Fibroblast of gingiva (primary cell): Measurements from ENCODE around the gene ATP10A.
"Not testable (repeated sequence)": the region's sequence is repeated elsewhere in the genome, so short reads cannot be mapped to it uniquely, and the experiment has no call there.

Experiments used
- DNase-seq: peaks from one replicate; pipeline ENCODE4 v3.0.0-alpha.2; 2011; ENCODE audit warnings: low read depth

The ATP10A gene

GRCh38 chr15:25770618-25771337 is 92.3 kb downstream of the ATP10A start:
- DNase-seq, result no peak

- no peak for DNase-seq
Measured at GRCh38 chr15:25770031-25770430, 93.1 kb downstream of the ATP10A start.

- no peak for DNase-seq
Measured at GRCh38 chr15:25768271-25768670, 94.9 kb downstream of the ATP10A start.

- no peak for DNase-seq
Measured at GRCh38 chr15:25767356-25768151, 95.6 kb downstream of the ATP10A start.

- no peak for DNase-seq
Measured at GRCh38 chr15:25766417-25766816, 96.7 kb downstream of the ATP10A start.

- DNase-seq, result no peak
Measured at GRCh38 chr15:25764980-25765735, 98.0 kb downstream of the ATP10A start.

- DNase-seq, result no peak
Measured at GRCh38 chr15:25763954-25764353, 99.2 kb downstream of the ATP10A start.

- no peak for DNase-seq
Measured at GRCh38 chr15:25763331-25763751, 99.8 kb downstream of the ATP10A start.

GRCh38 chr15:25761971-25762662 is 101.0 kb downstream of the ATP10A start:
- no peak for DNase-seq

- DNase-seq, result no peak
Measured at GRCh38 chr15:25759421-25759820, 103.7 kb downstream of the ATP10A start.

- DNase-seq, result not testable (repeated sequence)
Measured at GRCh38 chr15:25758612-25759011, 104.5 kb downstream of the ATP10A start.

- no peak for DNase-seq
Measured at GRCh38 chr15:25743548-25744275, 119.4 kb downstream of the ATP10A start.

GRCh38 chr15:25742776-25743547 is 120.2 kb downstream of the ATP10A start:
- peak; percentile 33 for DNase-seq

- no peak for DNase-seq
Measured at GRCh38 chr15:25742041-25742730, 120.9 kb downstream of the ATP10A start.

- no peak for DNase-seq
Measured at GRCh38 chr15:25741256-25741580, 121.9 kb downstream of the ATP10A start.

- DNase-seq, result no peak
Measured at GRCh38 chr15:25740383-25741255, 122.5 kb downstream of the ATP10A start.

GRCh38 chr15:25739687-25740121 is 123.4 kb downstream of the ATP10A start:
- DNase-seq, result peak; percentile 49

GRCh38 chr15:25738171-25738965 is 124.8 kb downstream of the ATP10A start:
- DNase-seq, result peak; percentile 42
